HEK293 (cell line): ENCODE data around the gene SNAPC4.

Experiments
- BCL6B ChIP-seq: fragments of 450-650 bp; formaldehyde crosslinking; IDR thresholded peaks from 2 replicates; pipeline ENCODE4 v1.5.1; 2017; ENCODE audit warnings: missing biosample characterization, missing genetic modification characterization
- GLIS2 ChIP-seq: fragments of 450-650 bp; formaldehyde crosslinking; IDR thresholded peaks from 2 replicates; pipeline ENCODE4 v1.5.1; 2016; ENCODE audit warnings: missing biosample characterization, missing genetic modification characterization
- KLF9 ChIP-seq: fragments of 450-650 bp; formaldehyde crosslinking; IDR thresholded peaks from 2 replicates; pipeline ENCODE4 v1.5.1; 2016; ENCODE audit warnings: missing biosample characterization, missing genetic modification characterization, low read depth
- SP2 ChIP-seq: fragments of 450-650 bp; formaldehyde crosslinking; IDR thresholded peaks from 2 replicates; pipeline ENCODE4 v1.5.1; 2016; ENCODE audit warnings: missing biosample characterization, missing genetic modification characterization
- SP3 ChIP-seq: fragments of 450-650 bp; formaldehyde crosslinking; IDR thresholded peaks from 2 replicates; pipeline ENCODE4 v1.5.1; 2016; ENCODE audit warnings: missing biosample characterization, missing genetic modification characterization
- ZBTB11 ChIP-seq: fragments of 450-650 bp; formaldehyde crosslinking; conservative IDR thresholded peaks from 2 replicates; pipeline ENCODE4 v1.5.1; 2016; ENCODE audit warnings: low read depth, missing biosample characterization, missing genetic modification characterization
- ZBTB48 ChIP-seq: fragments of 450-650 bp; formaldehyde crosslinking; IDR thresholded peaks from 2 replicates; pipeline ENCODE4 v1.5.1; 2016; ENCODE audit warnings: missing biosample characterization, missing genetic modification characterization
- ZNF148 ChIP-seq: fragments of 450-650 bp; formaldehyde crosslinking; IDR thresholded peaks from 2 replicates; pipeline ENCODE4 v1.5.0; 2017; ENCODE audit warnings: missing biosample characterization, missing genetic modification characterization, borderline replicate concordance
- ZNF175 ChIP-seq: fragments of 450-650 bp; formaldehyde crosslinking; IDR thresholded peaks from 2 replicates; pipeline ENCODE4 v1.5.1; 2016; ENCODE audit warnings: missing biosample characterization, missing genetic modification characterization
- ZNF202 ChIP-seq: fragments of 450-650 bp; formaldehyde crosslinking; IDR thresholded peaks from 2 replicates; pipeline ENCODE4 v1.5.1; 2016; ENCODE audit warnings: missing biosample characterization, missing genetic modification characterization, borderline replicate concordance
- ZNF221 ChIP-seq: fragments of 450-650 bp; formaldehyde crosslinking; IDR thresholded peaks from 2 replicates; pipeline ENCODE4 v1.5.1; 2017; ENCODE audit warnings: missing biosample characterization, missing genetic modification characterization, borderline replicate concordance
- ZNF280D ChIP-seq: fragments of 450-650 bp; formaldehyde crosslinking; IDR thresholded peaks from 2 replicates; pipeline ENCODE4 v1.5.1; 2016; ENCODE audit warnings: missing biosample characterization, missing genetic modification characterization
- ZNF362 ChIP-seq: fragments of 450-650 bp; formaldehyde crosslinking; IDR thresholded peaks from 2 replicates; pipeline ENCODE4 v1.5.1; 2016; ENCODE audit warnings: missing biosample characterization, missing genetic modification characterization
- ZNF37A ChIP-seq: fragments of 450-650 bp; IDR thresholded peaks from 2 replicates; pipeline ENCODE4 v1.5.1; 2018; ENCODE audit warnings: missing biosample characterization, missing genetic modification characterization
- ZNF449 ChIP-seq: fragments of 450-650 bp; formaldehyde crosslinking; IDR thresholded peaks from 2 replicates; pipeline ENCODE4 v1.5.1; 2017; ENCODE audit warnings: missing biosample characterization, mild to moderate bottlenecking, missing genetic modification characterization, moderate library complexity
- ZNF521 ChIP-seq: fragments of 450-650 bp; formaldehyde crosslinking; IDR thresholded peaks from 2 replicates; pipeline ENCODE4 v1.5.1; 2017; ENCODE audit warnings: missing biosample characterization, mild to moderate bottlenecking, missing genetic modification characterization
- ZNF639 ChIP-seq: fragments of 450-650 bp; formaldehyde crosslinking; IDR thresholded peaks from 2 replicates; pipeline ENCODE4 v1.5.1; 2016; ENCODE audit warnings: missing biosample characterization, missing genetic modification characterization
- ZNF660 ChIP-seq: fragments of 450-650 bp; IDR thresholded peaks from 2 replicates; pipeline ENCODE4 v1.5.1; 2018; ENCODE audit warnings: missing biosample characterization, mild to moderate bottlenecking, missing genetic modification characterization
- ZNF670 ChIP-seq: fragments of 450-650 bp; formaldehyde crosslinking; IDR thresholded peaks from 2 replicates; pipeline ENCODE4 v1.5.1; 2016; ENCODE audit warnings: missing biosample characterization, missing genetic modification characterization, low read depth
- ZNF791 ChIP-seq: fragments of 450-650 bp; formaldehyde crosslinking; IDR thresholded peaks from 2 replicates; pipeline ENCODE4 v1.5.1; 2016; ENCODE audit warnings: missing biosample characterization, missing genetic modification characterization
- ZNF837 ChIP-seq: fragments of 450-650 bp; formaldehyde crosslinking; IDR thresholded peaks from 2 replicates; pipeline ENCODE4 v1.5.1; 2016; ENCODE audit warnings: missing biosample characterization, missing genetic modification characterization
- ZSCAN5A ChIP-seq: fragments of 450-650 bp; formaldehyde crosslinking; IDR thresholded peaks from 2 replicates; pipeline ENCODE4 v1.5.1; 2016; ENCODE audit warnings: missing biosample characterization, missing genetic modification characterization

Gene SNAPC4

GRCh38 chr9:136410500-136411287, 10.7 kb upstream of the SNAPC4 start, which contains the start of the genes ENTR1 and PMPCA (continued):
- TF ChIP-seq ZNF670 (tag by site-specific recombination) (no peak), ZNF791 (tag by site-specific recombination) (no peak), ZNF362 (tag by site-specific recombination) (no peak), ZNF202 (no peak), ZNF37A (no peak), ZBTB48 (tag by site-specific recombination) (peak; percentile 65; the same call in 1 of the 2 replicates), GLIS2 (tag by site-specific recombination) (no peak), ZNF449 (tag by site-specific recombination) (no peak), ZNF660 (0 out of 2 replicates have a peak, but pooled peaks have one; percentile 14), ZNF521 (tag by site-specific recombination) (no peak), ZNF148 (tag by site-specific recombination) (no peak), ZNF175 (tag by site-specific recombination) (no peak), ZSCAN5A (no peak), SP3 (peak; percentile 85), ZNF221 (no peak), ZNF837 (tag by site-specific recombination) (no peak), ZNF639 (peak; percentile 61), ZBTB11 (tag by site-specific recombination) (peak; percentile 88), KLF9 (peak; percentile 72; the same call in 1 of the 2 replicates), SP2 (tag by site-specific recombination) (peak; percentile 89), BCL6B (tag by site-specific recombination) (no peak), ZNF280D (tag by site-specific recombination) (no peak)
